ENCODE measurements around the gene LNP1.
"Not testable (repeated sequence)": the region's sequence is repeated elsewhere in the genome, so short reads cannot be mapped to it uniquely, and the experiment has no call there.

The LNP1 gene

DNA sequence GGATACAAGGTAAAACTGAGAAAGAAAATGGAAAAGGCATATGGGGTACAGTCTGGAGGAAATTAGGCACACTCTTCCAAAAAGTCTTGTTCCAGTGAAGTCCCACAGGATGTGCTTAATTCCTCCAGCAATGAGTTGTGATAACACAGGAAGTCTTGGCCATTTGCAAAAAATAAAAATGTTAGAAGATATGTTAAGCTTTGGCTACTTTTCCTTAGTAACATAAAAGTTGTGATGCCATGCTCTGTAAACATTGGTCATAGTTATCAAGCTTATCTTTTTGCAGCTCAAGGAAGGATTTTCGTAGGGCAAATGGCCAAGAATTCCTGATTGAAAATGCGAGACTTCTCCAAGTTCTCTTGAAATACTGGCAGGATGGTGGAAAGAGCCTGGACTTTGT, 26.4 kb downstream of the LNP1 start:
- TF ChIP-seq, protein P1, sequence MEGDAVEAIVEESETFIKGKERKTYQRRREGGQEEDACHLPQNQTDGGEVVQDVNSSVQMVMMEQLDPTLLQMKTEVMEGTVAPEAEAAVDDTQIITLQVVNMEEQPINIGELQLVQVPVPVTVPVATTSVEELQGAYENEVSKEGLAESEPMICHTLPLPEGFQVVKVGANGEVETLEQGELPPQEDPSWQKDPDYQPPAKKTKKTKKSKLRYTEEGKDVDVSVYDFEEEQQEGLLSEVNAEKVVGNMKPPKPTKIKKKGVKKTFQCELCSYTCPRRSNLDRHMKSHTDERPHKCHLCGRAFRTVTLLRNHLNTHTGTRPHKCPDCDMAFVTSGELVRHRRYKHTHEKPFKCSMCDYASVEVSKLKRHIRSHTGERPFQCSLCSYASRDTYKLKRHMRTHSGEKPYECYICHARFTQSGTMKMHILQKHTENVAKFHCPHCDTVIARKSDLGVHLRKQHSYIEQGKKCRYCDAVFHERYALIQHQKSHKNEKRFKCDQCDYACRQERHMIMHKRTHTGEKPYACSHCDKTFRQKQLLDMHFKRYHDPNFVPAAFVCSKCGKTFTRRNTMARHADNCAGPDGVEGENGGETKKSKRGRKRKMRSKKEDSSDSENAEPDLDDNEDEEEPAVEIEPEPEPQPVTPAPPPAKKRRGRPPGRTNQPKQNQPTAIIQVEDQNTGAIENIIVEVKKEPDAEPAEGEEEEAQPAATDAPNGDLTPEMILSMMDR (IDR thresholded peaks at IDR 0.05) = no peak
- Histone ChIP-seq H3K4me3 (peak overlapping the region; percentile 41), H3K27ac (peak overlapping the region in 1 of 2 donors; percentile 66)
- no peak for DNase-seq (ENCODE audit: low spot score)

- peak overlapping the region; percentile 68 for H3K4me3 ChIP-seq
- H3K27ac ChIP-seq = peak overlapping the region; percentile 53 to 62
- DNase-seq (ENCODE audit: low spot score) = no peak
- TF ChIP-seq, protein P1 (IDR thresholded peaks at IDR 0.05) = no peak
Observed at GRCh38 chr3:100429187-100429716, 27.9 kb downstream of the LNP1 start.

- TF ChIP-seq, protein P1 (IDR thresholded peaks at IDR 0.05) = no peak
- Histone ChIP-seq H3K27ac (no peak overlapping the region), H3K4me3 (no peak overlapping the region)
- no peak for DNase-seq (ENCODE audit: low spot score)
Observed at GRCh38 chr3:100436951-100437350, 35.6 kb downstream of the LNP1 start.

DNA sequence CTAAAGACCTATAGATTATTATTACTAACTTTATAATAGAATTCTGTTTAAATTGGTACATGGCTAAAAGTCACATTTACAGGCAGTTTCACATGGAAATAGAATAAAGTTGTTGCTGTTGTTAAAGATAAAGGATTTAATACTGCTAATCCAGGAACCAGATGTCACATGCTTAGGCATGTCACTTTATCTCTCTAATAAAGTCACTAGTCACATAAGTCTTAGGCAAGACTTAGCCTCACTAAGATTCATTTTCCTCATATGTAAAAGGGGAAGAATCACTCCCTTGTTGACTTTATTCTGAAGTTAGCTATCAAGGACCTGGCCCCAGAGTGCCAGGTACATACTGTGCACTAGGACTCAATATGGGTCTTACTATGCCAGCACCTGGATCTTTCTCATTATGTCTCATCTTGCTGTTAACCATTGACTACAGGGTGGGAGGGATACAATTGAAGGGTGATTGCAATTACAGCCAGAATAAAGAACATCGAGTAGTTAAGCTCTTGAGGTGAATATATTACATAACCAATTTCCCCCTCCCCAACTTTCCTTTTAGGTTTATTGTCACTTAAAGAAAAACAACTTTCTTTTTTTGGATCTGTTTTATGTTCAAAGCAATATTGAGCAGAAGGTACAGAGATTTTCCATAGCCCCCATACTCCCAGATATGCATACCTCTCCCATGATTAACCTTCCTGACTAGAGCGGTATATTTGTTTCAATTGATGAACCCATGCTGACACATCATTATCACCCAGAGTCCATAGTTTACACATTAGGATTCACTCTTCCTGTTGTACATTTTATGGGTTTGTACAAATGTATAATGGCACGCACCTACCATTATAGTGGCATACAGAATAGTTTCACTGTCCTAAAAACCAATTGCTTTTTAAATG, 36.6 kb downstream of the LNP1 start:
- no peak overlapping the region for H3K4me3 ChIP-seq
- H3K27ac ChIP-seq = no peak overlapping the region
- TF ChIP-seq, protein P1 (IDR thresholded peaks at IDR 0.05) = no peak
- DNase-seq (ENCODE audit: low spot score) = no peak

DNA sequence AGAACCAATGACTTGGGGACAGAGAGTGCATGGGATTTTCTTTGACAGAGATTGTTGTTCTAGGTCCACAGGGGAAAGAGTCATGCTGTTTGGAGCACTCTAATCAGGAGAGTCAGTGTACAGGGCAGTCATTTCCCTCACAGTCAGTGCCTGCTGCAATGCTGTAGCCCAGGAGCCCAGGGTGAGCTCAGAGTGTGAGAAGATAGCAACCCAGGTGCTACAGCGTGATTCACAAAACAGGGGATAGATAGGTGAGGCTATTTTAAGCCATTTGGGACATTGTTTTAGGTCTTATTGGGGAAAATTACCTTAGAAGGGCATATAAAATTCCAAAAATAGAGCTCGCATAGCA, 37.3 kb downstream of the LNP1 start:
- TF ChIP-seq, protein P1 (IDR thresholded peaks at IDR 0.05) = no peak
- no peak overlapping the region for H3K27ac ChIP-seq
- no peak for DNase-seq (ENCODE audit: low spot score)
- no peak overlapping the region for H3K4me3 ChIP-seq

GRCh38 chr3:100440895-100441294, 39.6 kb downstream of the LNP1 start:
- TF ChIP-seq, protein P1 (IDR thresholded peaks at IDR 0.05) = no peak
- Histone ChIP-seq H3K4me3 (no peak overlapping the region), H3K27ac (no peak overlapping the region)
- DNase-seq (ENCODE audit: low spot score) = no peak

- no peak overlapping the region for H3K4me3 ChIP-seq
Observed at GRCh38 chr3:100443690-100444089, 42.4 kb downstream of the LNP1 start.

DNA sequence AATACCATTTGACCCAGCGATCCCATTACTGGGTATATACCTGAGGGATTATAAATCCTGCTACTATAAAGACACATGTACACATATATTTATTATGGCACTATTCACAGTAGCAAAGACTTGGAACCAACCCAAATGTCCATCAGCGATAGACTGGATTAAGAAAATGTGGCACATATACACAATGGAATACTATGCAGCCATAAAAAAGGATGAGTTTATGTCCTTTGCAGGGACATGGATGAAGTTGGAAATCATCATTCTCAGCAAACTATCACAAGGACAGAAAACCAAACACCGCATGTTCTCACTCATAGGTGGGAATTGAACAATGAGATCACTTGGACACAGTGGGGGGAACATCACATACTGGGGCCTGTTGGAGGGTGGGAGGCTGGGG, 45.7 kb downstream of the LNP1 start:
- DNase-seq (ENCODE audit: low spot score); H3K4me3 ChIP-seq; H3K27ac ChIP-seq: not testable (repeated sequence)

More at GRCh38 chr3:100443690-100444089, 42.4 kb downstream of the LNP1 start:
- H3K27ac ChIP-seq = no peak overlapping the region
- no peak for DNase-seq (ENCODE audit: low spot score)
- TF ChIP-seq, protein P1 (IDR thresholded peaks at IDR 0.05) = no peak

Measured in coronary artery (tissue), 2 donors.